Measurements from ENCODE around the gene NXPH1. TPM values are rescaled to one million over a fixed set of nuclear protein-coding genes. Genes with fewer than 3 reads are reported as not detected.

NXPH1 gene
- total RNA-seq, 3 donors from 2014 or later = 0.08 TPM; not detected in 2

DNA sequence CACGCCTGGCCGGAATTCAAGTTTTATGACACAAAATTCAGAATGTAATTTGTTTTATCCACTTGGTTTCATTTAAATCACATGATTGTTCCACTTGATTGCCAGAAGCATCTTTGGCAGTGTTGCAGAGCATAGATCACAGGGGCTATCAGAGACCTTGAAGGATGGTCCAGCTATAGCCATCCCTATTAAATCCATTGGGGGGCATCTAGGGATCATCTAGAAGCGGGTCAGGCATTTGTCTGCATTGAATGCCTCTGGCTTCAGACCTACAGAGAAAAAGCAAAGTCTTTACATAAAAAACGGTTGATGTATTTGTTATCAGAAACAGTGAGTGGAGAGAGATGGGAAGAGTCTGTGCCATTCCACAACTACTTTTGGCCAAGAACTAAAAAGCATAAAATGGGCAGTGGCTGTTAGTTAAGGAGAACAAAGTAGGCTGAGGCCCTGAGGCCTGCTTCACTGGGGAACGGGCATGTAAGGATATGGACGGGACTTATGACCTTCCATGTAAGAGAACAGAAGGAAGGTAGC, 146.3 kb downstream of the NXPH1 start:
- Mint-ChIP-seq H3K4me1 (ENCODE audit: low read depth) (no peaks in the 10 kb centered on the region), H3K36me3 (ENCODE audit: insufficient read depth) (no peaks in the 10 kb centered on the region), H3K4me3 (no peak overlapping the region), H3K27me3 (ENCODE audit: low read depth) (peaks cover 1% of the 10 kb centered on the region), H3K9me3 (peaks cover 5% of the 10 kb centered on the region)
- DNase-seq (no peak), ATAC-seq (no peak)

DNA sequence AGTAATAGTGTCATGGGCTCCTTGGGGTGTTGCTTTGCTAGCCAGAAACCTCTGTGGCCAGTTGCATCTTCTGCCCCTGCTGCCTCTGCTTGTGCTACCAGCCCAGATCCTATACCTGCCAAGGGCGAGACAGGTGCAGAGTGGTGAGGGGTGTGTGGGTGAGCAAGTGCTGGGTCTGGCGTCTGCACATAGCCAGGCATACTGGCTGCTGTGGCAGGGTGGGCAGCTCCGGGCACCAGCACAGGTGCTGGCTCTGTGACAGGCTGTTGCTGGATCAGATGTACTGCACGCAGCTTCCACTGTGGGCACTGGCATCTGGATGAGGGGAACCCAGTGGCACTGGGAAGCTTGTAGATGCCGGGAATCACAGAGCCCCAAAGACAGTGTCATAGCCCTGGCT, 148.4 kb downstream of the NXPH1 start:
- no peak overlapping the region for H3K4me3 Mint-ChIP-seq
- H3K9me3 Mint-ChIP-seq = no peaks in the 10 kb centered on the region
- no peak for ATAC-seq
- no peak for DNase-seq
- no peaks in the 10 kb centered on the region for H3K4me1 Mint-ChIP-seq (ENCODE audit: low read depth)
- H3K27me3 Mint-ChIP-seq (ENCODE audit: low read depth) = peaks cover 1% of the 10 kb centered on the region
- H3K36me3 Mint-ChIP-seq (ENCODE audit: insufficient read depth) = no peaks in the 10 kb centered on the region

GRCh38 chr7:8582728-8583127, 149.3 kb downstream of the NXPH1 start:
- ATAC-seq (no peak), DNase-seq (no peak)
- Mint-ChIP-seq H3K9me3 (no peaks in the 10 kb centered on the region), H3K4me3 (no peak overlapping the region), H3K4me1 (ENCODE audit: low read depth) (no peaks in the 10 kb centered on the region), H3K36me3 (ENCODE audit: insufficient read depth) (no peaks in the 10 kb centered on the region), H3K27me3 (ENCODE audit: low read depth) (peaks cover 1% of the 10 kb centered on the region)

- peaks cover 3% of the 10 kb centered on the region for H3K9me3 Mint-ChIP-seq
- no peak overlapping the region for H3K4me3 Mint-ChIP-seq
- H3K4me1 Mint-ChIP-seq (ENCODE audit: low read depth) = no peaks in the 10 kb centered on the region
- no peak for DNase-seq
- H3K36me3 Mint-ChIP-seq (ENCODE audit: insufficient read depth) = no peaks in the 10 kb centered on the region
- no peaks in the 10 kb centered on the region for H3K27me3 Mint-ChIP-seq (ENCODE audit: low read depth)
- ATAC-seq = no peak
Observed at GRCh38 chr7:8585591-8585990, 152.2 kb downstream of the NXPH1 start.

DNA sequence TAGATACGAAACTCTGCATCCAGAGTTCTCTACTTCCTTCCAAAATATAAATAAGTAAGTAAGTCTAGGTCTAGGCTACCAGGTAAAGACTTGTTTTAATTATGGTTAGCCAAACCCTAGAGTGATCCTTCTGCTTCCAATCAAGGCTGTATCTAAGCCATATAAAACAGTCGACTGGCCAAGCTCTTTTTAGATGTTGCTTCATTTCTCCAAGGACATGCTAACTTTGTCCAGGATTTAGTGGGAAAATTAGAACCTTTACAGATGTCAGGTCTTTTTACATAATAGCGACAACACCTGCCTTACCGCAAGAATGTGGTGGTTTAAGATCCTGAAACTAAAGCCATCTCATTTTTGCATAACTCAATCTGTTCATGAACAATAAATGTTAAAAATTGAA, 156.8 kb downstream of the NXPH1 start:
- Mint-ChIP-seq H3K27me3 (ENCODE audit: low read depth) (no peaks in the 10 kb centered on the region), H3K4me1 (ENCODE audit: low read depth) (no peaks in the 10 kb centered on the region), H3K9me3 (peaks cover 9% of the 10 kb centered on the region), H3K36me3 (ENCODE audit: insufficient read depth) (no peaks in the 10 kb centered on the region), H3K4me3 (no peak overlapping the region)
- ATAC-seq (no peak), DNase-seq (no peak)

- ATAC-seq = no peak
- H3K4me3 Mint-ChIP-seq = no peak overlapping the region
Observed at GRCh38 chr7:8590791-8591190, 157.4 kb downstream of the NXPH1 start.

GRCh38 chr7:8591289-8591688, 157.9 kb downstream of the NXPH1 start:
- Mint-ChIP-seq H3K4me1 (ENCODE audit: low read depth) (no peaks in the 10 kb centered on the region), H3K4me3 (no peak overlapping the region), H3K9me3 (peaks cover 9% of the 10 kb centered on the region), H3K36me3 (ENCODE audit: insufficient read depth) (no peaks in the 10 kb centered on the region), H3K27me3 (ENCODE audit: low read depth) (no peaks in the 10 kb centered on the region)
- no peak for ATAC-seq
- no peak for DNase-seq

More at GRCh38 chr7:8590791-8591190, 157.4 kb downstream of the NXPH1 start:
- Mint-ChIP-seq H3K4me1 (ENCODE audit: low read depth) (no peaks in the 10 kb centered on the region), H3K9me3 (peaks cover 9% of the 10 kb centered on the region), H3K27me3 (ENCODE audit: low read depth) (no peaks in the 10 kb centered on the region), H3K36me3 (ENCODE audit: insufficient read depth) (no peaks in the 10 kb centered on the region)
- no peak for DNase-seq

GRCh38 chr7:8592167-8592566, 158.8 kb downstream of the NXPH1 start:
- H3K4me3 Mint-ChIP-seq = no peak overlapping the region
- ATAC-seq (no peak), DNase-seq (no peak)

GRCh38 chr7:8594115-8594514, 160.7 kb downstream of the NXPH1 start:
- Mint-ChIP-seq H3K4me1 (ENCODE audit: low read depth) (no peaks in the 10 kb centered on the region), H3K9me3 (peaks cover 9% of the 10 kb centered on the region), H3K4me3 (no peak overlapping the region), H3K27me3 (ENCODE audit: low read depth) (no peaks in the 10 kb centered on the region), H3K36me3 (ENCODE audit: insufficient read depth) (no peaks in the 10 kb centered on the region)
- ATAC-seq = no peak
- no peak for DNase-seq

More at GRCh38 chr7:8592167-8592566, 158.8 kb downstream of the NXPH1 start:
- Mint-ChIP-seq H3K4me1 (ENCODE audit: low read depth) (no peaks in the 10 kb centered on the region), H3K36me3 (ENCODE audit: insufficient read depth) (no peaks in the 10 kb centered on the region), H3K27me3 (ENCODE audit: low read depth) (no peaks in the 10 kb centered on the region), H3K9me3 (peaks cover 9% of the 10 kb centered on the region)

DNA sequence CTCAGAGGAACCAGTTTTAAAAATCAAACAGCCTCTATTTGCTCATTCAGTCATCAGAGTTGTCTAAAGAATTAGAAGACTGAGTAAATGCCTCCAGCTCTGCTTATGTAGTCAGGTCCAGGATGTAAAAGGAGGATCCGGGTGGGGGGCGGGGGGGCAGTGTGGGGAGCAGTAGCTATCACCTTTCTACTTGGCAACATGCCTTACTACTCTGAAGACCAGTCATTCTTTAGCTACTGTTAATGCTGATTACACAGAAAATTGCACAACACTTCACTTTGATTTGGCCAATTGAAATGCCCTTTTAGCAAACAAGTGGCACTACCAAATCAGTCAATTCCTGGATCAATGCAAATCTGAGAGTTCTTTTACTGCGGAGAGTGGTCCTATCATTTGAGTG, 164.2 kb downstream of the NXPH1 start:
- no peak for ATAC-seq
- Mint-ChIP-seq H3K4me3 (no peak overlapping the region), H3K9me3 (peaks cover 11% of the 10 kb centered on the region), H3K4me1 (ENCODE audit: low read depth) (no peaks in the 10 kb centered on the region), H3K36me3 (ENCODE audit: insufficient read depth) (no peaks in the 10 kb centered on the region), H3K27me3 (ENCODE audit: low read depth) (no peaks in the 10 kb centered on the region)
- DNase-seq = no peak

- Mint-ChIP-seq H3K4me1 (ENCODE audit: low read depth) (no peaks in the 10 kb centered on the region), H3K27me3 (ENCODE audit: low read depth) (no peaks in the 10 kb centered on the region), H3K9me3 (peaks cover 5% of the 10 kb centered on the region), H3K4me3 (no peak overlapping the region), H3K36me3 (ENCODE audit: insufficient read depth) (no peaks in the 10 kb centered on the region)
- no peak for ATAC-seq
- no peak for DNase-seq
Observed at GRCh38 chr7:8601121-8601520, 167.7 kb downstream of the NXPH1 start.

DNA sequence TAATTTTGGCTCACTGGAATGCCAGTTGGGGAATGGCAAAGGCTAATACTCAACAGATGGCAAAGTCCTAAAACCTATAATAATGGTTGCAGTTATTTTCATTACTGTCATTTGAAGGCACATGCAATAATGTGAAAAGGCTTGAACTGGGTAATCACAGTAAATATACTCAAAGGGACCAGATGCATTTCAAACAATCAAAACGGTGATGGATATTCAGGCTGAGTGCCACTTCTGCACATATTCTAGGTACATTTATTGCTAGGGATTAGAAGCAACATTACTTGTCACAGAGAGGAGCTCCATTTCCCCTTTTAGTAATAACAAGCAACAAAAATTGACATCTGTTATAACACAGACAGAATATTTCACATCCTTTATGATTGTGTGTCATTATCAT, 171.8 kb downstream of the NXPH1 start:
- no peak overlapping the region for H3K4me3 Mint-ChIP-seq
- no peaks in the 10 kb centered on the region for H3K4me1 Mint-ChIP-seq (ENCODE audit: low read depth)
- DNase-seq = no peak
- H3K36me3 Mint-ChIP-seq (ENCODE audit: insufficient read depth) = no peaks in the 10 kb centered on the region
- H3K27me3 Mint-ChIP-seq (ENCODE audit: low read depth) = no peaks in the 10 kb centered on the region
- no peaks in the 10 kb centered on the region for H3K9me3 Mint-ChIP-seq
- ATAC-seq = no peak

DNA sequence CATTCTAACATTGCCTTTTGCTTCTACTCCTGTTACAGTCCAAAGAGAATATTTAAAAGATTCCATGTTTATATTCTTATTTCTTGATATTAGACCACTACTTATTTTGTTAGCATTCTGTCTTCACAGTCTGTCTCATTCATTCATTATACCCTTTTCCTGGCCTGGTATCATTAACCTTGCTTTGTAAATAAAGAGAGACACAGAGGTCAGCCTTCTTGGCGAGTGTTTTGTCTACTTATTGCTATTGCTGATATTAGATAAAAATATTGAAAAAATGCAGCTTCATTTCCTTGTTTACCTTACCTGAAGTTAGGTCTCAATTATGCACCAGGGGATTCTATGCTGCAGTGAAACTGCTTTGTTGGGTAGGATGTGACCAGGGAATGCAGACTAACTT, 179.2 kb downstream of the NXPH1 start:
- Mint-ChIP-seq H3K36me3 (ENCODE audit: insufficient read depth) (no peaks in the 10 kb centered on the region), H3K9me3 (peaks cover 4% of the 10 kb centered on the region), H3K4me1 (ENCODE audit: low read depth) (no peaks in the 10 kb centered on the region), H3K27me3 (ENCODE audit: low read depth) (no peaks in the 10 kb centered on the region), H3K4me3 (no peak overlapping the region)
- no peak for DNase-seq
- ATAC-seq = no peak

GRCh38 chr7:8613191-8613590, 179.8 kb downstream of the NXPH1 start:
- Mint-ChIP-seq H3K27me3 (ENCODE audit: low read depth) (no peaks in the 10 kb centered on the region), H3K4me3 (no peak overlapping the region), H3K4me1 (ENCODE audit: low read depth) (no peaks in the 10 kb centered on the region), H3K36me3 (ENCODE audit: insufficient read depth) (no peaks in the 10 kb centered on the region), H3K9me3 (peaks cover 4% of the 10 kb centered on the region)
- ATAC-seq = no peak
- DNase-seq = no peak

GRCh38 chr7:8615019-8615418, 181.6 kb downstream of the NXPH1 start:
- Mint-ChIP-seq H3K4me3 (no peak overlapping the region), H3K36me3 (ENCODE audit: insufficient read depth) (no peaks in the 10 kb centered on the region), H3K27me3 (ENCODE audit: low read depth) (no peaks in the 10 kb centered on the region), H3K9me3 (peaks cover 4% of the 10 kb centered on the region), H3K4me1 (ENCODE audit: low read depth) (no peaks in the 10 kb centered on the region)
- ATAC-seq (no peak), DNase-seq (no peak)

Measured in activated T-cell treated with anti-CD3 and anti-CD28 coated beads, Interleukin-2, amount 50 U/mL, for 4 hours (primary cell).